GM10248 (cell line): ENCODE results near the gene PATJ.

Experiments
- CTCF ChIA-PET: fragments of 300-600 bp; sonication (Branson Sonifier 250); formaldehyde crosslinking; extraction: SDS; loops from one replicate; lab custom pipeline; 2021; ENCODE audit warnings: antibody characterized with exemption; lab: Yijun Ruan, JAX
- POLR2A ChIA-PET: fragments of 350-650 bp; sonication (Branson Sonifier 250); formaldehyde crosslinking; extraction: SDS; loops from one replicate; lab custom pipeline; 2020; ENCODE audit warnings: antibody characterized with exemption; lab: Yijun Ruan, JAX
- DNase-seq: peaks from one replicate; pipeline ENCODE4 v3.0.0; 2012; ENCODE audit errors: extremely low spot score
- TF ChIP-seq, protein P1 (sequence below): IDR thresholded peaks from 2 replicates; pipeline ENCODE4 v1.5.1; 2012; ENCODE audit warnings: mild to moderate bottlenecking, low read depth; ENCODE audit errors: extremely low read depth, missing control alignments, control extremely low read depth

PATJ gene

DNA sequence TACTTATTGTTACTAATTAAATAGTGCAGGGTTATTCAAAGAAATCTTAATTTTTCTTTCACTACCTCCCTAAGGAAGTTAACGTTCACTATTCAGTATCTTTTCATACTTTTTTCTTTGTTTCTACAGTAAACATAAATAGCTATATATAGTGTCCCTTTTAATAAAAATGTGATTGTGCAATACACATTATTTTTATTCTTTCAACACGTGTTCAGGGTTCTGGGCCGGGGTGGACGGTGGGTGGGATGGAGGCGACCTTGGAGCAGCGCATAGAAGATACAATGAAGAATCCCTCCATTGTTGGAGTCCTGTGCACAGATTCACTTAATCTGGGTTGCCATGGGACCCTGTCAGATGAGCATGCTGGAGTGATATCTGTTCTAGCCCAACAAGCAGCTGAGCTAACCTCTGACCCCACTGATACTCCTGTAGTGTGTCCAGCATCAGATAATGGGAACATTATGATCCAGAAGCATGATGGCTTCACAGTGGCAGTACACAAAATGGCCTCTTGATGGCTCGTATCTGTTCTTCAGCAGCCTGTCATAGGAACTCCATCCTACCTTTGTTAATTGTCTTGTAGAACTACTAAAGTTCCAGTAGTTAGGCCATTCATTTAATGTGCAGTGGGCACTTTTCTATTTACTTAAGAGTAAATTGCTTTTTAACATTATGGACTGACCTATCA, 296.5 kb downstream of the PATJ start:
- TF ChIP-seq, protein P1, sequence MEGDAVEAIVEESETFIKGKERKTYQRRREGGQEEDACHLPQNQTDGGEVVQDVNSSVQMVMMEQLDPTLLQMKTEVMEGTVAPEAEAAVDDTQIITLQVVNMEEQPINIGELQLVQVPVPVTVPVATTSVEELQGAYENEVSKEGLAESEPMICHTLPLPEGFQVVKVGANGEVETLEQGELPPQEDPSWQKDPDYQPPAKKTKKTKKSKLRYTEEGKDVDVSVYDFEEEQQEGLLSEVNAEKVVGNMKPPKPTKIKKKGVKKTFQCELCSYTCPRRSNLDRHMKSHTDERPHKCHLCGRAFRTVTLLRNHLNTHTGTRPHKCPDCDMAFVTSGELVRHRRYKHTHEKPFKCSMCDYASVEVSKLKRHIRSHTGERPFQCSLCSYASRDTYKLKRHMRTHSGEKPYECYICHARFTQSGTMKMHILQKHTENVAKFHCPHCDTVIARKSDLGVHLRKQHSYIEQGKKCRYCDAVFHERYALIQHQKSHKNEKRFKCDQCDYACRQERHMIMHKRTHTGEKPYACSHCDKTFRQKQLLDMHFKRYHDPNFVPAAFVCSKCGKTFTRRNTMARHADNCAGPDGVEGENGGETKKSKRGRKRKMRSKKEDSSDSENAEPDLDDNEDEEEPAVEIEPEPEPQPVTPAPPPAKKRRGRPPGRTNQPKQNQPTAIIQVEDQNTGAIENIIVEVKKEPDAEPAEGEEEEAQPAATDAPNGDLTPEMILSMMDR: no peak
- CTCF ChIA-PET: interaction anchor here (1.0 to 1.1 kb wide), 2 partner anchors 8 to 17 kb away, joined by 3 read pairs; no protein-coding TSS in a partner anchor
- no peak for DNase-seq
- POLR2A ChIA-PET: no interaction called here

DNA sequence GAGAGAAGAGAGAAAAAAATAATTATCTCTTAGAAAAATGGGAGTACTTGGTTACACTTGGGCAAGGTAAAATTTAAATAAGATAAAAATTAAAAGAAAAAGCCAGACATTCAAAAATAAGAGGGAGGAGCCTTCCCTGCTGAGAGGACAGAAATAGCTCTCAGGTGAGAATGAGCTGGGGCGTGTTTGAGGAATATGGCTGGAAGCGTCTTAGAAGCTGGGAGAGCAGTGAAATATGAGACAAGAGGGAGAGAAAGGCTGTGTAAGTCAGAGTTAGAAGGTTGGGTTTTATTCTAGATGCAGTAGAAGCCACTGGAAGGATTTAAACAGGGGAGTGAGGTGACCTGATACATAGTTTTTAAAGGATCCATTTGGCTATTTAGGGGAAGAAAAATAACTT, 298.2 kb downstream of the PATJ start:
- DNase-seq: no peak
- TF ChIP-seq, protein P1: no peak
- CTCF ChIA-PET: interaction anchor here (1.3 kb wide), 1 partner anchor 11 kb away, joined by 4 read pairs; no protein-coding TSS in a partner anchor
- POLR2A ChIA-PET: no interaction called here

DNA sequence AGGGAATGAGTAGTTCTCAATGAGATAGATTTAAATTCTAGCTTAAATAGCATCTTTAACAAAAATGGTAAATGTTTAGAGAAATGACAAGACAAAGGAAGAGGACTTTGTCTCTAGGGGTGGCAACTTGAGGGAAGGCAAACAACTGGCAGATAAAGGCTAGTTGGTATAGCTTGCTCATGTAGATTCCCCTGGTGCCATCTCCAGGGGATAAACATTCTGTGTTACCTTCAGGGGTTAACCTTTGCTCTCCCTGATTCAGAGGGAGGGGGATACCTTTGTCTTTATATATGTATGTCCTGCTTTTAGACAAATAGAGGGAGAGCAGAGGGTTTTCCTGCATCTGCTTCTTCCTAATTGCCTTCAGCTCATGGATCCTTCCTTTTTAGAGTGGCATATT, 298.7 kb downstream of the PATJ start:
- no peak for DNase-seq
- TF ChIP-seq, protein P1: no peak
- POLR2A ChIA-PET: no interaction called here
- CTCF ChIA-PET: interaction anchor here (1.2 to 1.3 kb wide), 2 partner anchors 10 to 13 kb away, joined by 4 read pairs; no protein-coding TSS in a partner anchor

DNA sequence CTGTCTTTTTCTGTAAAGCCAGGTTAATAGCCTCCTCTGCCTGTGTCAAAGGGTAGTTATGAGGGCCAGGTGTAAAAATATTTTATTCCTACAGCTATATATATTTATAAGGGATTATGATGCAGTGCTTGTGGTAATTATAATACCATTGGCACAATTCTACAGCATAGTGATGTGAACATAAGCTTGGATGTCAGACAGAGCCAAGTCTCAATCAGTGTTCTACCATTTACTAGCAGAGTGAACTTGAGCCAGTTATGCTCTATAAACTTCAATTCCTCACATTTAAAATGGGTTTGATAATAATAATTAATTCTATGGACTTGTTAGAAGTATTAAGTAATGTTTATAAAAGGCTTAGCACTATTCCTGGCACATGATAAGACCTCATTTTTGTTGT, 300.9 kb downstream of the PATJ start:
- TF ChIP-seq, protein P1: no peak
- CTCF ChIA-PET: interaction anchor here (1.2 kb wide), 1 partner anchor 9 kb away, joined by 3 read pairs; no protein-coding TSS in a partner anchor
- POLR2A ChIA-PET: no interaction called here
- no peak for DNase-seq

DNA sequence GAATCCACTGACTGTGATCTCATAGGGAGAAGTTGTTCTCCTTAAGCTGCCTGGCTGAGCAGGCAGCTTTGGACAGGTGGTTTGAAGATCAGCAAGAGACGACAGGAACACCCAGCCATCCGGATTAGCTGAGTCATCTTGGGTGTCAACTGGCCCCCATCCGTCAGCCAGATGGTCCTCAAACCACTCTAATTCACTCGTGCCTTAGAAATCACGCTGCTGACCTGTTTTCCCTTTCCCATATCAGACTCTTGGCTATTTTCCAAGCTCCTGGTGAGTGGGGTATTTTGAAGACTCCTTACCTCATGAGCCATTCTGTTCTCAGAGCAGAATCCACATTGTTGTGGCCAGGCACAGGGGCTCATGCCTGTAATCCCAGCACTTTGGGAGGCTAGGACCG, 303.3 kb downstream of the PATJ start:
- ChIA-PET POLR2A (no interaction called here), CTCF (interaction anchor here (1.0 to 1.3 kb wide), 3 partner anchors 10 to 37 kb away, joined by 3 to 4 read pairs (median 3); no protein-coding TSS in a partner anchor)
- TF ChIP-seq, protein P1: no peak
- DNase-seq: no peak

DNA sequence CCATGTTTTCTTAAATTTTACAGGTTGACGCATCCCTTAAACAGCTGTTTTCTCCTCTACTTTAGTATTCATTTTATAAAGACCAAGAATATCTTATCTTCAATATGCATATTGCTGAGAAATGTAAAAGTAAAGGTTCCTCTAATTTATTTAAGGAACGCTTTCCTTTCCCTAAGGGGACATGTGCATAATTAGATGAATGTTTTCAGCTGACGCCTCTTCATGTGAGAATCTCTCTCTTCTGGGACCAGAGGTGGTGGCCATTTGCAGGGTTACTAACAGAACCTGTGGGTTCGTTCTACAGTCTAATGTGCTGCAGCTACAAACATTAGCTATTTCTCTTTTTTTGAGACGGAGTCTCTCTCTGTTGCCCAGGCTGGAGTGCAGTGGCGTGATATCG, 304.6 kb downstream of the PATJ start:
- no peak for DNase-seq
- POLR2A ChIA-PET: no interaction called here
- TF ChIP-seq, protein P1: no peak
- CTCF ChIA-PET: interaction anchor here (1.3 kb wide), 1 partner anchor 8 kb away, joined by 3 read pairs; no protein-coding TSS in a partner anchor
